ENCODE data around the gene SMAD7.

Gene SMAD7

GRCh38 chr18:48962252-48962993 is 11.7 kb upstream of the SMAD7 start:
- DNase-seq: no peak

GRCh38 chr18:48961547-48961946 is 10.8 kb upstream of the SMAD7 start:
- DNase-seq: no peak

DNA sequence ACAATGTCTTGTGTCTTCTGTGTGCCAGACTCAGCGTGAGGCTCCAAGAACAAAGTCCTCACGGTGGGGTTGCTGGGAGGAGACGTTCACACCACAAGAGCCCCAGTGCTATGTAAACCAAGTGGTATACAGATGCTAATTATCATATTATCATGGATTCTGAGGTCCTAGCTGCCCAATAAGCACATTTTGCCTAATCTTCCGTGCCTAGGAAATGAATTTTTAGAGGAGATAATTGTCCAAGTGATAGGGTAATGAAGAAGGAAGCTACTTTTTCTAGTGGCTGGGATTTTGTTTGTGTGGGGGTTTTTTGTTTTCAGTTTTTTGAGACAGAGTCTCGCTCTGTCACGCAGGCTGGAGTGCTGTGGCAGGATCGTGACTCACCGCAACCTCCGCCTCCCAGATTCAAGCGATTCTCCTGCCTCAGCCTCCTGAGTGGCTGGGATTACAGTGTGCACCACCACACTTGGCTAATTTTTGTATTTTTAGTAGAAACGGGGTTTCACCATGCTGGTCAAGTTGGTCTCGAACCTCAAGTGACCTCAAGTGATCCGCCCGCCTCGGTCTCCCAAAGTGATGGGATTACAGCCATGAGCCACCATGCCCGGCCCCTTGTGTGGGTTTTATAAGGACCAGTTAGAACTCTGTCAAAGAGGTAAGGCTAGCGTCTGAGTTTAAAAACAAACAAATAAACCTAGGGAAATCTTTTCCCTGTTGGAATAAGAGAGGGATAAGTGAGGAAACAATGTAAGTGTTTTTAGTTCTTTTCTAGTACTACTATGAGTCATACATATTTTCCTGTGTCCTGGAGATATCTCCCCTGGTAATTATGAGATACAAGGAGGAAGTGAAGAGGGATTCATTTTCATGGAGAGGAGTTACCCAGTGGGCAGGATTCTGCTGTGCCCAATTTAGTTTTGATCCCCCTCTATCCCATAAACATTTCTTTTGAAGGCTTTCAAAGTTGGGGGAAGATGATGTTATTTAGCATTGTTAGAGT is 9.5 kb upstream of the SMAD7 start:
- DNase-seq: no peak

DNA sequence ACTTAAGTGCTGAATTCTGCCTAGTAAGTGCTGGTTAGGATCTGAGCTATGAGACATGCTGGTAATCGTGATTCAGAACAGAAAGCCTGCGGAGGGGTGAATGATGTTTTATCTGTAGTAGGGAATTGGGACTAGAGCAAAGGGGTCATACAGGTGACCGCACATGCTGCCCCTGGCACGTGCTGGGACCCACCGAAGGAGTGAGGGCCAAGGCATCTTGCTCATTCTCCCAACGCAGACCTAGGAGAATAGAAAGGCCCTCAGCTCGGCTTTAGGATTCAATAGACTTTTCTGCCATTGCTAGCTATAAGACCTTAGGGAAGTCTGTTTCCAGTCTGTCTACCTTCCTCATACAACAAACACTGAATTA is 8.8 kb upstream of the SMAD7 start:
- no peak for DNase-seq

- DNase-seq: no peak
These were observed 8.2 kb upstream of the SMAD7 start for GRCh38 chr18:48958951-48959350.

GRCh38 chr18:48957616-48958015 is 6.9 kb upstream of the SMAD7 start:
- DNase-seq: no peak

- DNase-seq: no peak
These were observed 6.4 kb upstream of the SMAD7 start for GRCh38 chr18:48957136-48957535.

GRCh38 chr18:48956356-48956755 is 5.6 kb upstream of the SMAD7 start:
- no peak for DNase-seq

- no peak for DNase-seq
These were observed 5.1 kb upstream of the SMAD7 start for GRCh38 chr18:48955830-48956261.

DNA sequence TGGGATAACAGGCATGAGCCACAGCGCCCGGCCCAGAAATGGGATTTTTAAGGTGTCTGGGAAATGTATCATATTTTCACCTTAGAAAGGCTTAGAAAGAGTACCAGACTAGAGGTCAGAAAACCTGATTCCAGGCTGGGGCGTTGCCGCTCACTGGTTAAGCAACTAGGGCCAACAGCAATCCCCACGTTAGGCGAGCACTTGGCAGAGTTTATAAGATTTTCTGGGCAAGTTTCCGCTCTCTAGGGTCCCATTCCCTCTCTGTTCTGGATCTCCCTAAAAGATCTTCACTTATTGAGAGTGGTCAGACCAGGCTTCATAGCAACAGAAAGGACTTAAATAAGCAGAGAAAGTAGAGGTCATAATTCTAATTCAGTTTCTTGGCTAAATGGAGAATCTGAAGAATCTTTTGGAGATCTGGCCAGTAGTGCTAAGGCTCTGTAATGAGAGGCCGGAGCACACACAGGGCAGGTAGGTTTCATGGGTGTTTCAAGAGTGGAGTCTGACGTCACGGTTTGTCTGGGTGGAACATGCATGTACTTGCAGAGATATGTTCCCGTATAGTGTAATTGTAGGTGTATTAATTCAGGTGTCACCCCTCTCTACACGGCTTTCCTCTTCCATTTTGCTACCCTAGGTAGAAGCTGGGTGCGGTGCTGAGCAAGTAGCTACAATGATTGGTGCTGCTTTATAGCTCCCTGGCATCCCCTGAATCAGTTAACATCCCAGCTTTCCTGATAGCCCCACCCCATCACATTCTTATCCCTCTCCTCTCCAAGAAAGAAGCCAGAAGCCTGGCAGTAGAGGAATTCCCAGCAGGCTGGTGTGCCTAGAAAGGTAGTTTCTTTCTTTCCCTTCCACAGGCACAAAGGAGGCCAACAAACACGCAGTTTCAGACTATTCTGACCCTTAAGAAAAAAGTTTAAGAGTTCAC is 4.4 kb upstream of the SMAD7 start:
- no peak for DNase-seq

GRCh38 chr18:48953104-48953706 is 2.4 kb upstream of the SMAD7 start:
- DNase-seq: no peak

GRCh38 chr18:48952287-48953103 is 1.7 kb upstream of the SMAD7 start:
- peak in 49 of 56 donors; percentile 10 to 93 (median 75) for DNase-seq

DNA sequence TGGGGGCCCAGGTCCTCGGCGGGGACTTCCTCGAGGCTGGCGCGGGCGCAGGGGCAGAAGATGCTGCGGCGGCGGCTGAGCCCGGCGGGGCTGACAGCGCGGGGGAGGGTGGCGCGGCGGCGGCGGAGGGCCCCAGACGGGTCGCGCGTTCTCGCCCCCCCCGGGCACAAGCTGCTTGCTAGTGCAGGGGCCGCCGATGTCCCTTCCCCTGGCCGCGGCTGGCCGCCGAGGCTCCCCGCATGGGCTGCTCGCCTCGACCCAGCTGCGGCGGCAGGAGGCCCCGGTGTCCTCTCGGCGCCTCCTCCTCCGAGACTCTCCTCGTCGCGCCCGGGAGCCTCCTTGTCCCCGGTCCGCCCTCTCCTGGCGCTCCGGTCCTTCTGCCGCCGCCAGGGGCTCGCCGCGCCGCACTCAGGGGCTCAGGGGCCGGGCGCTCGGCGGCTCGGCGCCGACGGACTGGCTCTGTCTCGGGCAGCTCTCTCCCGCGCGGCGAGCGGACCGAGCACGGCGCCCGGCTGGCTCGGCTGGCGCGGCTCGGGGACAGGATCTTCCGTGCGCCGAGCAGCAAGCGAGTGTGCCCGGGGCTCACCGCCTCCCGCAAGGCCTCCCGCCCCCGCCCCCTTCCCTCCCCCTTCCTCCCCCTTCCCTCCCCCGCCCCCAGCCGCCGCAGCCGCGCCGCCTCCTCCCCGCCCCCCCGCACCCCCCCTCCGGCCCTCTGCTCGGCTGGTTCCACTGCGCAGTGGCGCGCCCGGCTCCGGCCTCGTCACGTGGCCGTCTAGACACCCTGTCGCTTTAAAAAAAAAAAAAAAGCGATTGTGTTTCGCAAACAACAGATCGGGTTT is 902 bp upstream of the SMAD7 start:
- peak in 51 of 56 donors; percentile 34 to 93 (median 80) for DNase-seq

GRCh38 chr18:48949606-48950535 is 894 bp downstream of the SMAD7 start:
- DNase-seq: peak in 10 of 56 donors; percentile 35 to 68 (median 54)

DNA sequence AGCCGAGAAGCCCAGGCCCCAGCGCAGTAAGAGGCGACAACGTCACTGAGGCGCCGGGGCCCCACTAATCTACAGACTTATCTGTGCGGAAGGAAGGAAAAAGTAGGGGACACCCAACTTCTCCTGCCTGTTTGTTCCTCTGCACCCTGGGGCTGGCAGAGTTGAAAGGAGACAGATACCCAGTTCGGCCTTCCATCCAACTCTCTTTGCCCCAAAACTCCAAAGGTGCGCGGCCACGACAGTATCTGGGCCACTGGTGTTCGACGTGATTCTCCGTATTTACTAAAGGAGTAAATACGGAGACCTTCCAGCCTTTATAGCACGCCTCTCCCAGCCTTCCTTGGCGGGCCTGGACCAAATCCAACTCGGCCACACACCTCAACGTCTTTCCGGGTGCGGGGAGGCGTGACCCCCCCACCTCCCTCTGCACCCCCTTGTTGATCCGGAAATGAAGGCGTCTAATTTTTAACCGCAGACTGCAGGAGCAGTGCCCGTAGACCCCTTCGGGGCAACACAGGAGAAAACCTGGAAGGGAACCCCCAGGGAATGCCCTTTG is 1.6 kb downstream of the SMAD7 start:
- DNase-seq: peak in 10 of 56 donors; percentile 40 to 62 (median 54)

- DNase-seq: peak in 27 of 56 donors; percentile 26 to 81 (median 51)
These were observed 2.4 kb downstream of the SMAD7 start for GRCh38 chr18:48948112-48949049.
